ENCODE measurements around the gene UTF1. TPM values are rescaled to one million over a fixed set of nuclear protein-coding genes. Genes with fewer than 3 reads are reported as not detected.
A peak's percentile ranks its signal among the peaks of the same experiment; 100 is the strongest.
"Not testable (repeated sequence)": the region's sequence is repeated elsewhere in the genome, so short reads cannot be mapped to it uniquely, and the experiment has no call there.

UTF1 gene
- total RNA-seq, 1 experiment from 2014 or later, result not detected

- DNase-seq (ENCODE audit: low spot score), result no peak
These were observed 20.4 kb upstream of the UTF1 start for GRCh38 chr10:133209641-133210040.

DNA sequence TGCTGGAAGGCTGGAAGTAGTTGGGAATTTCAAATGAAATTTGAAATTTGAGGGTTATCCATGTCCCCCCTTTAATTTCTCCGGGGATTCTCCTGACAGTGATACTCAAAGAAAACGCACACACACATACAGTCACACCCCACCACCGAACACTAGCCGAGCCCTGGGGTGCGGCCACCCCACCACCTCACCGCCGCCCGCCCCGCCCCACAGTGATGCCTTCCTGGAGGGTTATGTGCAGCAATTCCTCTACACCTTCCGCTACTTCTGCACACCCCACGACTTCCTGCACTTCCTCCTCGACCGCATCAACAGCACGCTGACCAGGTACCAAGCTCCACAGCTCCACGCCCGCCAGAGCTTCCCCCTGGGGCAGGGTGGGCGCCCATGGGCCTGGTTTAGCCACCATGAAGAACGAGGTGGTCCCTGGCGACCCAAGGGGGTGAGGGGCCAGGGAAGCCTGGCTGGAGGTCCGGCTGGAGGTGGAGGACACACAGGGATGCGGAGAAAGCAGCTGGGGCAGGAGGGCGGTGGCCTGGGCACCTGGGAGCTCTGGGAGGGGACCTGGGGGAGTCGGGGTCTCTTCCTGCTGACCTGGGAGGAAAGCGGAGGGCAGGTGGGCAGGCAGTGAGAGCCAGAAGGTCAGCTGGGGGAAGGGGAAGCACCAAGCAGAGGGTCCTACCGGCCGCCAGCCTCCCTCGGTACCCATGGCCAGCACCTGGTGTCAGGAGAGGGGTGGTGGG lies 19.4 kb upstream of the UTF1 start:
- DNase-seq (ENCODE audit: low spot score), result no peak

DNA sequence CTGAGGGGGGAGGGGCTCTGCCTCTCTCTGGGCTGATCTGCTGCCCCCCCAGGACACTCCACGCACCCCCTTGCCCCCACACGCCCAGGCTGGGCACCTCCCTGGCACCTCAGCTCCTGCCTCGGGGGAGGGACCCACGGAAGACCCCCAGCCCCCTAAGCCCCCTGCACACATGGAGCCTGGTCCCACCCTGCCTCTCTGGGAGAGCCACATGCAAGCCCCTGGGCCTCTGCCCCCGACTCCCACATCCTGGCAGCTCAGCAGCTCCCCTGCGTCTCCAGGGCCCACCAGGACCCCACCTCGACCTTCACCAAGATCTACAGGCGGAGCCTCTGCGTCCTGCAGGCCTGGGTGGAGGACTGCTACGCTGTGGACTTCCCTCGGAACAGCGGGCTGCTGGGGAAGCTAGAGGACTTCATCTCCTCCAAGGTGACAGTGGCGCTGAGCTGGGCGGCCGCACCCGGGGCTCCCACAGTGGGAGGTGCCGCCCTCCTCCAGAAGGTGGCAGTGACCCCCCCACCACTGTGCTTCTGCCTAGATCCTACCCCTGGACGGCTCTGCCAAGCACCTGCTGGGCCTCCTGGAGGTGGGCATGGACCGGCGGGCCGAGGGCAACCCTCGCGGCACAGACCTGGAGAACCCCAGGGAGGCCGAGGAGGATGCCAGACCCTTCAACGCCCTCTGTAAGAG lies 18.7 kb upstream of the UTF1 start:
- DNase-seq (ENCODE audit: low spot score), result no peak

GRCh38 chr10:133211959-133212852 lies 17.8 kb upstream of the UTF1 start:
- DNase-seq (ENCODE audit: low spot score), result no peak

DNA sequence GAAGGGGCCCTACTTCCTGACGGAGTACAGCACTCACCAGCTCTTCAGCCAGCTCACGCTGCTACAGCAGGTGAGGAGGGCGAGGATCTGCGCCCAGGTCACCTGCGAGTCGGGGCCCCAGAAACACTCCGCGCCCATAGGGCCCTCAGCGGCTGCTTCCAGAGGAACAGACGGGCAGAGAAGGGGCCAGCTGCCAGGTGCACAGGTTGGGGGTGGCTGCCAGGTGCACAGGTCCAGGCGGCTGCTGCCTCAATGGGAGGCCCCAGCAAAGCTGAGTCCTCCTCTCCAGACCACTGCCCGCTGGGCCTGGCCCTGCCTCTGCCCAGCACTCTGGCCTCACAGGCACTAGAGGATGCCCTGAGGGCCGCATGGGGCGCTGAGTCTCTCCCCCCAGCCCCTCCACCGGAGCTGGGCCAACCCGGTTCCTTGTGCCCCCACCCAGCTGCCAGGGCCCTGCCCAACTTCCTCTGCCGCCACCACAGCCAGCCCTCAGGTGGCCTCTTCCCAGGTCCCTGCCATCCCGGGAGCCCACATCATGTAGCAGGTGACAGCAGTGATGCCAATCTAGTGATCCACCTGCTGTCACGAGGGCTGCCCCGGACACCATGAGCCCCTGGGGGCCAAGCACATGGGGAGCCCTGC lies 17.0 kb upstream of the UTF1 start:
- no peak for DNase-seq (ENCODE audit: low spot score)

- no peak for DNase-seq (ENCODE audit: low spot score)
These were observed 16.2 kb upstream of the UTF1 start for GRCh38 chr10:133213641-133214467.

DNA sequence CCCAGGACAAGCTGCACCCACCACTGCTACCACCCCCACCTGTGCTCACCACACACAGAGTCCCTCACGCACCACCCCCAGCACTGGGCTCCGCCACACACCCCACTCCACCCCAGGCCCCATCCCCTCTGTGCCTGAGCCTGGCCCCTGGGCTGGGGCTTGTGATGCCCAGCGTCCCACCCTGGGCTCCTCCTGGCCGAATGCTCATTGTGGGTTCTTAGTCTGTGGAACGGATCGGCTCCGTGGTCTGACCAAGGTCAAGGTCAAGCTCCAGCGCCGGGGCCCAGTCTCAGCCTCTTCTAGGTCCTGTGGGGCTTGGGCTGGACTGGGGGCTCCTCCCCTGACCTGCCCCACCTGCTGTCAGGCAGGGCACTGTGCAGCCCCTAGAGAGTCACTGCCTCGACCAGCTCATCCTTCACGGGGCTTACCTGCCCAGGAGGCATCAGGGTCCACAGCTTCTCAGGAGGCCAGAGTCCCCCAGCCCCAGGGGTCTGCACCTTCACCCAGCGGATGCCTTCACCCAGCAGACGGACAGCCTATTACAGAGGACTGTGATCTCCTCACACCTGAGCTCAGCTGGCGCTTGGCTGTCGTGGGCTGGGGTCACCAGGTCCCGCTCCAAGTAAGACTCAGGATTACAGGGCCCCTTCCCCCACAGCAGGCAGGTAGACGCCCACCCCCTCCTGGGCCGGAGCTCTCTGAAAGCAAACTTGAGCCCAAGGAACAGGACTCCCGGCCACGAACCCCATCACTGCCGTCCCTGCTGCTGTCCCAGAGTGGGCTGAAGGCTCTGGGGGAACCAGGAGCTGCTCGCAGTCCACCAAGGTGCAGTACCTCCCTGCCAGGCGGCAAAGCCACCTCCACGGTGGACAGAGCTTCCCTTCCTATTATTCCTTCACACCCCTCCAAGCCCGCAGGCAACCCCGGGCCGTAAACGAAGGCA lies 15.3 kb upstream of the UTF1 start:
- no peak for DNase-seq (ENCODE audit: low spot score)

GRCh38 chr10:133215586-133215985 lies 14.4 kb upstream of the UTF1 start:
- no peak for DNase-seq (ENCODE audit: low spot score)

GRCh38 chr10:133216776-133217175 lies 13.2 kb upstream of the UTF1 start:
- no peak for DNase-seq (ENCODE audit: low spot score)

- DNase-seq (ENCODE audit: low spot score), result no peak
These were observed 12.0 kb upstream of the UTF1 start for GRCh38 chr10:133217800-133218589.

DNA sequence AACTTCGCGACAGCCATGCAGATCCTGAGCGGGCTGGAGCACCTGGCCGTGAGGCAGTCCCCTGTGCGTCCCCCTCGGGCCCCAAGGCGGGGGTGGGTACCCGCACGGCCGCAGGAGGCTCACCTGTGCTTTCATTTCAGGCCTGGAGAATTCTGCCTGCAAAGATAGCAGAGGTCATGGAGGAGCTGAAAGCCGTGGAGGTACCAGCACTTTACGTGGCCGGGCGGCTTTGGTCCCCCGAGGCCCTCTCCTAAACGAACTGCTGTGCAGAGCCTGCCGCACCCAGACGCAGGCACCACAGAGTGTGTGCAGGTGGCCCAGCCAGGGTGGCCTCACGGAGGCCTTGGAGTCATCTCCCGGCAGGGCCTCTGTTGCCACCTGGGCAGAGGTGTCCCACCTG lies 11.1 kb upstream of the UTF1 start:
- no peak for DNase-seq (ENCODE audit: low spot score)

- DNase-seq (ENCODE audit: low spot score), result no peak
These were observed 10.2 kb upstream of the UTF1 start for GRCh38 chr10:133219782-133220181.

- no peak for DNase-seq (ENCODE audit: low spot score)
These were observed 8.7 kb upstream of the UTF1 start for GRCh38 chr10:133221331-133221730.

DNA sequence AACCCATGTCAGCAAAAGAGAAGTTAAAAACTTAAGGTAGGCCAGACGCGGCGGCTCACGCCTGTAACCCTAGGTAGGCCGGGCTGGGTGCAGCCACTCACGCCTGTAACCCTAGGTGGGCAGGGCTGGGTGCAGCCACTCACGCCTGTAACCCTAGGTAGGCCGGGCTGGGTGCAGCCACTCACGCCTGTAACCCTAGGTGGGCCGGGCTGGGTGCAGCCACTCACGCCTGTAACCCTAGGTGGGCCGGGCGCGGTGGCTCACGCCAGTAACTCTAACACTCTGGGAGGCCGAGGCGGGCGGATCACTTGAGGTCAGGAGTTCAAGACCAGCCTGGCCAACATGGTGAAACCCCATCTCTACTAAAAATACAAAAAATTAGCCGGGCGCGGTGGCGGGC lies 8.3 kb upstream of the UTF1 start:
- not testable (repeated sequence) for DNase-seq (ENCODE audit: low spot score)

- DNase-seq (ENCODE audit: low spot score), result no peak
These were observed 5.9 kb upstream of the UTF1 start for GRCh38 chr10:133224076-133224475.

DNA sequence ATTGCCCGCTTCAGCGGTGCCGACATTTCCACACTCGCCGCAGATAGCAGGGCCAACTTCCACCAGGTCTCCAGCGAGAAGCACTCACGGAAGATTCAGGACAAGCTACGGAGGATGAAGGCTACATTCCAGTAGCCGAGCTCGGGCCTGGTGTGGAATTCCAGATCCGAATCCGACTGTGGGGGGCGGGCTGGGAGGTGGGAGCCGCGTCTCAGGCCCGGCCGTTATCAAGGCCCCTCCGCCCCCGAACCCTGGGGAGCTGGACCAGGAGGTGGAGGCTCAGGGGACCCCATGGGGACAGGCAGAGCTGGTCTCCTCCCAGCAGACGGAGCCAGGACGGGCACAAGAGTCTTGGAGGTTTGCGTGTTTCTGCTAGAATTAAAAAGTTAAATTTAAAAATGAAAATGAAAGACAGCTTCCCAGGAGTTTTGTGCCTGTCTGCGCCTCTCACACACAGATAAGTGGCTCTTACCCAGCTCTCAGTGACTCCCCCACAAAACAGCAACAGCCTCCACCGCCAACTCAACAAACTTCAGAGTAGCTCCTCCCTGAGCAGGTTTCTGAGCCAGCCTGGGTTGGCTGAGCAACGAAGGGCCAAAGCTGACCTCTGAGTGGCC lies 5.2 kb upstream of the UTF1 start:
- DNase-seq (ENCODE audit: low spot score), result no peak

DNA sequence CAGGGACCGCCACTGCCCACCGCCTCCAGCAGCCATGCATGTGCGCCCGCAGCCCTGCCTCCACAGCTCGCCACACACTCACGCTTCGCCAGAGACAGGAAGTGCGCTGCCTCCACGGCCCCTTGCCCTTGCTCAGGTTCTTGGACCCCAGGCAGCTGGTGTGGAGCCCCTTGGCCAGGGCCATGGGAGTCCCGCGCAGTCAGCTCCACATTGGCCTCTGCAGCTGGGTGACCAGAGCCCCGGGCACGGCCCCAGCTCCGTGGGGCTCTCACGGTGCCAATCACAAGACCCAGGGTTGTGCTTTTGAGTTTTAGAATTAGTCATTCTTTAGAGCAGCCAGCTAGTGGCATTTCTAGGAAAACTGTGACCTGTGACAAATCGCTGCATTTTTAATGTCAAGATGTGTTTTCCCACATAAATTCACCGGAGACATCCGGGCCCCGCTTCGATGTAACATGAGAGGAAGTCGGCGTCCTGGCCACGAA lies 4.3 kb upstream of the UTF1 start:
- peak; percentile 27 for DNase-seq (ENCODE audit: low spot score)

DNA sequence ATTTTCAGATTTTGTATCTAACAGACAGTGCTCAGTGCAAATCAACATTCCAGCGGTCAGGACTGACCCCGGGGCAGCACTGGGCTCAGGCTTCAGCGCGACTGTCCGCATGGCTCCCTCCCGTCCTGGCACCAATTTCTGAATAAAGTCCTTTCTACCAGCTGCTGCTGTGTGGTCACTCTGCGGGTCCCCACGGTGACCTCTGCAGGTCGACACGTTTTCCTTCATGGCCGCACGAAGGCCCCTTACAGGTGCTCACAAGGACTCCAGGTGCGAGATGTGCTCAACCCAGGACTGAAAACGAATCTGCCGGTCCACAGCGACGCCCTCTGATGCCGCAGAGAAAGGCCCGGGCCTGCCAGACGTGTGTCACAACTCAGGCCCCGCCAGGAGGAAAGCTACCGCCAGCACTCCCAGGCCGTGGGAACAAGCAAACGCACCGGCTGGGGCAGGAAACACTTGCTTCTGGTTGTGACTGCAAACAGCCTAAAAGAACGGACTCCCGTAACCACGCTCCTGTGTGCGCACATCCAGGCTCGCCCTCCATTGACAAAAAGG lies 3.7 kb upstream of the UTF1 start:
- DNase-seq (ENCODE audit: low spot score), result peak; percentile 1

All from A172 (cell line).